NCI-H146 (cell line): ENCODE measurements around the gene PHF11.

ENCODE experiments used
- DNase-seq: peaks from one replicate; lab custom pipeline; 2025; lab: John Stamatoyannopoulos, UW

PHF11 gene

GRCh38 chr13:49498206-49498605, 2.5 kb downstream of the PHF11 start:
- DNase-seq, result no peak

GRCh38 chr13:49499889-49500660, 4.3 kb downstream of the PHF11 start:
- DNase-seq, result no peak

- DNase-seq, result no peak
Observed at GRCh38 chr13:49502954-49503353, 7.2 kb downstream of the PHF11 start.

GRCh38 chr13:49503951-49504350, 8.2 kb downstream of the PHF11 start:
- no peak for DNase-seq

GRCh38 chr13:49512578-49512977, 16.8 kb downstream of the PHF11 start:
- DNase-seq, result no peak

- DNase-seq, result no peak
Observed at GRCh38 chr13:49516467-49516866, 20.7 kb downstream of the PHF11 start.

- DNase-seq, result no peak
Observed at GRCh38 chr13:49517461-49517860, 21.7 kb downstream of the PHF11 start.

- DNase-seq, result no peak
Observed at GRCh38 chr13:49521224-49521623, 25.5 kb downstream of the PHF11 start.

GRCh38 chr13:49524740-49525501, 29.2 kb downstream of the PHF11 start:
- DNase-seq, result no peak

- no peak for DNase-seq
Observed at GRCh38 chr13:49527123-49527522, 31.4 kb downstream of the PHF11 start.

- no peak for DNase-seq
Observed at GRCh38 chr13:49528161-49528560, 32.4 kb downstream of the PHF11 start.

- no peak for DNase-seq
Observed at GRCh38 chr13:49530457-49530856, 34.7 kb downstream of the PHF11 start.

GRCh38 chr13:49532593-49532992, 36.8 kb downstream of the PHF11 start:
- DNase-seq, result no peak

GRCh38 chr13:49533011-49533410, 37.3 kb downstream of the PHF11 start:
- no peak for DNase-seq

GRCh38 chr13:49533591-49534269, 38.0 kb downstream of the PHF11 start:
- DNase-seq, result no peak

- no peak for DNase-seq
Observed at GRCh38 chr13:49536144-49536873, 40.6 kb downstream of the PHF11 start.

GRCh38 chr13:49538404-49538803, 42.7 kb downstream of the PHF11 start:
- no peak for DNase-seq

GRCh38 chr13:49539313-49539712, 43.6 kb downstream of the PHF11 start:
- no peak for DNase-seq

- no peak for DNase-seq
Observed at GRCh38 chr13:49539746-49540145, 44.0 kb downstream of the PHF11 start.

GRCh38 chr13:49540552-49540951, 44.8 kb downstream of the PHF11 start:
- DNase-seq, result no peak

GRCh38 chr13:49543656-49544055, 47.9 kb downstream of the PHF11 start:
- no peak for DNase-seq

- DNase-seq, result no peak
Observed at GRCh38 chr13:49545661-49546060, 49.9 kb downstream of the PHF11 start.
